ENCODE results near the gene CDH12.

GRCh38 chr5:22319798-22320197, 533.3 kb downstream of the CDH12 start:
- no peak for TF ChIP-seq CTCF (IDR thresholded peaks at IDR 0.05; ENCODE audit: low read length)
- no peak for TF ChIP-seq EZH2 (IDR thresholded peaks at IDR 0.05; ENCODE audit: borderline replicate concordance, low read length)

All from OCI-LY1 (cell line).